OCI-LY7 (cell line): ENCODE results near the gene DNAJA3. TPM values are rescaled to one million over a fixed set of nuclear protein-coding genes. Genes with fewer than 3 reads are reported as not detected.

Experiments used
- BruUV-seq: library from RNA; stranded (reverse); fragments of 400-500 nt; replicated peaks from 2 replicates; lab custom pipeline; 2021; lab: Mats Ljungman, UMichigan
- CTCF ChIA-PET: fragments of 300-600 bp; sonication (Branson Sonifier 250); formaldehyde crosslinking; loops from one replicate; lab custom pipeline; 2022; ENCODE audit warnings: antibody characterized with exemption; ENCODE audit not compliant: unreplicated experiment; lab: Charles Lee
- POLR2A ChIA-PET: fragments of 300-600 bp; sonication (Branson Sonifier 250); formaldehyde crosslinking; loops from one replicate; lab custom pipeline; 2022; ENCODE audit warnings: antibody characterized with exemption; lab: Charles Lee
- DNase-seq: peaks from one replicate; pipeline ENCODE4 v3.0.0-alpha.2; 2015; ENCODE audit warnings: low spot score
- H2AFZ ChIP-seq: fragments of 200-600 bp; sonication (generic), shearing (Covaris generic); 2 replicates; pipeline ENCODE4 v1.6.1; 2014; ENCODE audit warnings: mild to moderate bottlenecking, antibody characterized with exemption, low read length, moderate library complexity
- H3K27ac ChIP-seq: fragments of 200-600 bp; sonication (generic); 2 replicates; pipeline ENCODE4 v1.5.1; 2014; ENCODE audit warnings: mixed run types, low read depth, mild to moderate bottlenecking, moderate library complexity, low read length, inconsistent platforms; ENCODE audit not compliant: poor library complexity, severe bottlenecking
- H3K36me3 ChIP-seq: fragments of 200-600 bp; sonication (generic); 2 replicates; pipeline ENCODE4 v1.6.1; 2014; ENCODE audit warnings: mild to moderate bottlenecking, antibody characterized with exemption, low read length, moderate library complexity, mixed read lengths; ENCODE audit not compliant: insufficient read depth
- H3K4me1 ChIP-seq: fragments of 200-600 bp; sonication (generic); 2 replicates; pipeline ENCODE4 v1.5.1; 2014; ENCODE audit warnings: mild to moderate bottlenecking, low read length; ENCODE audit not compliant: insufficient read depth, poor library complexity, severe bottlenecking
- H3K4me2 ChIP-seq: fragments of 200-600 bp; sonication (generic); 2 replicates; pipeline ENCODE4 v1.6.1; 2014; ENCODE audit warnings: mild to moderate bottlenecking, low read length
- H3K4me3 ChIP-seq: fragments of 200-600 bp; sonication (generic); 2 replicates; pipeline ENCODE4 v1.5.1; 2014; ENCODE audit warnings: mild to moderate bottlenecking, low read depth, low read length; ENCODE audit not compliant: poor library complexity, severe bottlenecking
- H3K79me2 ChIP-seq: fragments of 200-600 bp; sonication (generic); 2 replicates; pipeline ENCODE4 v1.6.1; 2016; ENCODE audit warnings: low read depth, mild to moderate bottlenecking, low read length, moderate library complexity, mixed read lengths; ENCODE audit not compliant: insufficient read depth
- H3K9me2 ChIP-seq: fragments of 200-600 bp; sonication (generic); 2 replicates; pipeline ENCODE4 v1.6.1; 2016; ENCODE audit warnings: mild to moderate bottlenecking, low read length, mixed read lengths; ENCODE audit not compliant: insufficient read depth
- H3K9me3 ChIP-seq: fragments of 200-600 bp; sonication (generic); 2 replicates; pipeline ENCODE4 v1.6.1; 2014; ENCODE audit warnings: mild to moderate bottlenecking, mixed run types, low read length, mixed read lengths
- H4K20me1 ChIP-seq: fragments of 200-600 bp; sonication (generic); 2 replicates; pipeline ENCODE4 v1.6.1; 2014; ENCODE audit warnings: mild to moderate bottlenecking, antibody characterized with exemption, low read length, moderate library complexity, mixed read lengths; ENCODE audit not compliant: insufficient read depth
- EZH2phosphoT487 ChIP-seq: fragments of 200-600 bp; sonication (generic); IDR thresholded peaks from 2 replicates; pipeline ENCODE4 v1.6.1; 2018; ENCODE audit warnings: low read depth, borderline replicate concordance, mild to moderate bottlenecking, mixed run types, antibody characterized with exemption, low read length, moderate library complexity, mixed read lengths
- intact Hi-C: fragments of 100-400 bp; cut with micrococcal nuclease; formaldehyde crosslinking; loops from one replicate; pipeline ENCODE4 v1.10.0; 2022; ENCODE audit not compliant: unreplicated experiment
- total RNA-seq, 2 experiments: library from RNA; depleted of rRNA in 1 of 2; stranded (reverse); fragments of >200 nt in 1 of 2; shearing (Covaris generic) in 1 of 2; gene quantifications; 2 replicates each; pipeline ENCODE4 v1.2.3, GENCODE V29; 2014 to 2022
- TF ChIP-seq, protein P1 (sequence below): fragments of 200-600 bp; sonication (generic); conservative IDR thresholded peaks from 2 replicates; pipeline ENCODE4 v1.5.1; 2014; ENCODE audit warnings: mild to moderate bottlenecking, antibody characterized with exemption, low read length, moderate library complexity, mixed read lengths

DNAJA3 gene
- total RNA-seq, 2 experiments from 2014 or later: 89.8 to 94.3 TPM

DNA sequence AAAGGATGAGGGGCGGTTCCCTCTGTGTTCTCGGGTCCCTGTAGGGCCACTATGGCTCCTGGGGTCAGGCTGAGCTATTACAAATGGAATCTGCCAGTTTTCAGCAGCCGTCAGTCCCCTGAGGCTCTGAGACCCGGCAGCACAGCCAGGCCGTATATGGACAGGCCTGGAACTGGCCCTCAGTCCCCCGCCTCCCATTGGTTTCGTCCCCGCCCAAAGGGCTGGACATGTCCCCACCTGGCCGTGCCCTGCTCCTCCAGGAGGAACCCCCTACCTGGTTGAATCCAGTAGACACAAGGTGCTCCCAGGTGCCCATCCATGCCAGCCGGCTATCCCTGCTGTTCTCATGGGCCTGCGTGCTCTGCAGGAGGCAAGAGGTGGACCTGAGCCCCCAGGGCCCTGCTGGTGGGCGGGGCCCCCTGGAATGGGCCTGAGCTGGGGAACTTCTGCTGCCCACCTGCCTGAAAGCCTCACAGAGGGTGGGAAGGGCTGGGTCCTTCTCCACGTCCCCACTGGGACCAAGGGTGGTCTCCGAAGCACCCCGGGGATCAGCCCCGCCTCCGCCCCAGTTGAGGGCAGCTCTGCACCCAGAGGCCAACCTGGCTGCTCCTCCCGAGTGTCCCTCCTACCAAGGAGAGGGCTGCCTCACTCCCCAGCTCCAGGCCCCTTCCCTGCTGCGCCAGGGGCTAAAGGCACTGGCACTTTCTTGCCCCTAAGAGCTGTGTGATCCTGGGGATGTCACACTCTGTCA is 37.2 kb upstream of the DNAJA3 start:
- Histone ChIP-seq H3K4me3 (no peak overlapping the region), H2AFZ (no peak overlapping the region), H3K9me3 (no peaks in the 10 kb centered on the region), H3K27ac (no peak overlapping the region), H3K9me2 (no peaks in the 10 kb centered on the region), H3K36me3 (peaks cover 57% of the 10 kb centered on the region; the same call in 1 of the 2 replicates), H3K4me2 (no peak overlapping the region), H3K79me2 (no peaks in the 10 kb centered on the region), H4K20me1 (no peaks in the 10 kb centered on the region), H3K4me1 (peaks cover 7% of the 10 kb centered on the region)
- no TSS peak for BruUV-seq
- no peak for DNase-seq
- ChIA-PET POLR2A (no interaction called here), CTCF (no interaction called here)
- no peak for TF ChIP-seq EZH2phosphoT487
- TF ChIP-seq, protein P1, sequence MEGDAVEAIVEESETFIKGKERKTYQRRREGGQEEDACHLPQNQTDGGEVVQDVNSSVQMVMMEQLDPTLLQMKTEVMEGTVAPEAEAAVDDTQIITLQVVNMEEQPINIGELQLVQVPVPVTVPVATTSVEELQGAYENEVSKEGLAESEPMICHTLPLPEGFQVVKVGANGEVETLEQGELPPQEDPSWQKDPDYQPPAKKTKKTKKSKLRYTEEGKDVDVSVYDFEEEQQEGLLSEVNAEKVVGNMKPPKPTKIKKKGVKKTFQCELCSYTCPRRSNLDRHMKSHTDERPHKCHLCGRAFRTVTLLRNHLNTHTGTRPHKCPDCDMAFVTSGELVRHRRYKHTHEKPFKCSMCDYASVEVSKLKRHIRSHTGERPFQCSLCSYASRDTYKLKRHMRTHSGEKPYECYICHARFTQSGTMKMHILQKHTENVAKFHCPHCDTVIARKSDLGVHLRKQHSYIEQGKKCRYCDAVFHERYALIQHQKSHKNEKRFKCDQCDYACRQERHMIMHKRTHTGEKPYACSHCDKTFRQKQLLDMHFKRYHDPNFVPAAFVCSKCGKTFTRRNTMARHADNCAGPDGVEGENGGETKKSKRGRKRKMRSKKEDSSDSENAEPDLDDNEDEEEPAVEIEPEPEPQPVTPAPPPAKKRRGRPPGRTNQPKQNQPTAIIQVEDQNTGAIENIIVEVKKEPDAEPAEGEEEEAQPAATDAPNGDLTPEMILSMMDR: no peak
- intact Hi-C loops: no loop called here

DNA sequence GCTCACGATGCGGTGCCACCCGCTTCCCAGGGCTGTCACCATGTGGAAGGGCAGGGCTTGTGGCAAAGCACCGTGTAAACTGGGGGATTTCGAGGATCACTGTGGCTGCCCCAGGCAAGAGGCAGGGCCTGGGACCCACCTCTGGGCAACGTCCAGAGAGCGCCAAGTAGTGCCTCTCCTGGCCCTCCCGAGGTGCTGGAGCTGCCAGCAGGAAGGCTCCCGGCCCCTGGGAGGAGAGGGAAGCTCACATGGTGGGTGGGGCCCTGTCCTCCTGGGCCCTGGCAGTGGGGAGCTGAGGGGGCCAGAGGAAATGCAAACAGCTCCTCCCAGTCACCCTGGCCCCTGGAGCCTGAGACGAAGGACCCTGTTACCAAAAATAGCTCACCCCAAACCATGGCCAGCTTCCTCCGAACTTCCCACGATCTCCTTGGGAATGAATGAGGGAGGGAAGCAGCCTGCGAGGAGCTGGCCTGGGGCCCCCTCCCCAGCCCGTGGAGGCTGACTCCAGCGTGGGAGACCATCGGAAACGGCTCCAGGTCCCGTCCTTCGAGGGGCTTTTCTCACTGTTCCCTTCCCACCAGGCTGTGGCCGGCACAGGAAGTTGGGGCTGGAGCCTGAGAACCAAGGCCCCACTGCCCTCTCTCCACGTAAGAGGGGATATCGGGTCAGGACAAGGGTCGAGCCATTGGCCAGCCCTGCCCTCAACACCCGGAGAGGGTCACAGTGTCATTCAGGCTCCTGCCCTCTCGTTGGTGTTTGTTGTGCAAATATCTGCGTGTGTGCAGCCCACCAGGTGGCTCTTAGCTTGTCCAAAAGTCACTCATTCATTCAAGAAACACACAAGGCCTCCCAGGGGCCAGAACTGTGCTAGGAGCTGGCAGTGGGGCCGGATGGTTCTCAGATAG is 36.4 kb upstream of the DNAJA3 start:
- H4K20me1 ChIP-seq: no peaks in the 10 kb centered on the region
- H3K27ac ChIP-seq: no peak overlapping the region
- POLR2A ChIA-PET: no interaction called here
- no peak overlapping the region for H2AFZ ChIP-seq
- peaks cover 7% of the 10 kb centered on the region for H3K4me1 ChIP-seq
- H3K79me2 ChIP-seq: no peaks in the 10 kb centered on the region
- no peaks in the 10 kb centered on the region for H3K9me2 ChIP-seq
- no peak overlapping the region for H3K4me3 ChIP-seq
- peaks cover 58% of the 10 kb centered on the region for H3K36me3 ChIP-seq
- CTCF ChIA-PET: no interaction called here
- intact Hi-C loops: no loop called here
- no peak overlapping the region for H3K4me2 ChIP-seq
- TF ChIP-seq EZH2phosphoT487: no peak
- TF ChIP-seq, protein P1: no peak
- DNase-seq: no peak
- H3K9me3 ChIP-seq: no peaks in the 10 kb centered on the region
- BruUV-seq: no TSS peak
